B cell (primary cell): ENCODE data around the gene RPL36. TPM values are rescaled to one million over a fixed set of nuclear protein-coding genes. Genes with fewer than 3 reads are reported as not detected.

Experiments
- ATAC-seq: fragments of 200-7000 bp; cut with Tn5 transposase; one replicate; pipeline ENCODE4 v1.10.0; 2021; ENCODE audit warnings: low read depth, mild to moderate bottlenecking, moderate number of reproducible peaks, moderate library complexity
- CTCF ChIA-PET: fragments of 350-600 bp; sonication (Branson Sonifier 250); formaldehyde crosslinking; loops from one replicate; lab custom pipeline; 2021; ENCODE audit warnings: antibody characterized with exemption, inconsistent platforms; lab: Charles Lee
- POLR2A ChIA-PET: fragments of 350-600 bp; sonication (Branson Sonifier 250); formaldehyde crosslinking; loops from one replicate; lab custom pipeline; 2021; ENCODE audit warnings: antibody characterized with exemption; lab: Charles Lee
- DNase-seq: peaks from one replicate; pipeline ENCODE4 v3.0.0; 2013
- H2AFZ ChIP-seq: 2 replicates; pipeline ENCODE4 v1.6.1; 2012; ENCODE audit warnings: mild to moderate bottlenecking, low read depth, low read length; ENCODE audit not compliant: insufficient read depth, poor library complexity, severe bottlenecking
- H3K27ac ChIP-seq, 2 donors: 1 replicate in 1 of 2; 2 replicates in 1 of 2; pipeline ENCODE4 v1.5.1; 2012 to 2013; ENCODE audit warnings: low read length in 2 of 2, mild to moderate bottlenecking in 2 of 2, moderate library complexity in 1 of 2
- H3K27me3 ChIP-seq, 4 experiments: fragments of 200-600 bp in 1 of 4; sonication (generic) in 1 of 4; replicated peaks in 1 of 4; 1 replicate in 2 of 4; 2 replicates in 2 of 4; pipeline versions ENCODE4 v1.6.1 to v1.7.0; 2013 to 2016; ENCODE audit warnings: low read length in 3 of 4, mild to moderate bottlenecking in 2 of 4, mixed read lengths in 1 of 4, moderate library complexity in 1 of 4; ENCODE audit not compliant: insufficient read depth in 4 of 4, control insufficient read depth in 3 of 4; ENCODE audit errors: control extremely low read depth in 1 of 4
- H3K36me3 ChIP-seq, 2 experiments: replicated peaks in 1 of 2; 1 replicate in 1 of 2; 2 replicates in 1 of 2; pipeline versions ENCODE4 v1.6.1 to v1.7.1; 2013; ENCODE audit warnings: low read length in 1 of 2; ENCODE audit not compliant: insufficient read depth in 2 of 2, control insufficient read depth in 1 of 2; ENCODE audit errors: control extremely low read depth in 1 of 2, extremely low read depth in 1 of 2
- H3K4me1 ChIP-seq, 2 donors: fragments of 200-600 bp in 1 of 2; sonication (generic) in 1 of 2; 1 replicate in 1 of 2; 2 replicates in 1 of 2; pipeline versions ENCODE4 v1.5.1 to v1.6.1; 2013 to 2017; ENCODE audit warnings: low read length in 2 of 2; ENCODE audit not compliant: control insufficient read depth in 2 of 2, insufficient read depth in 2 of 2
- H3K4me2 ChIP-seq: replicated peaks from 2 replicates; pipeline ENCODE3; 2012; ENCODE audit warnings: mild to moderate bottlenecking, low read depth, low read length; ENCODE audit not compliant: poor library complexity, severe bottlenecking
- H3K4me3 ChIP-seq, 5 experiments: fragments of 200-600 bp in 1 of 5; sonication (generic) in 1 of 5; 1 replicate in 3 of 5; 2 replicates in 2 of 5; pipeline versions ENCODE4 v1.5.1 to v1.7.0; 2011 to 2016; ENCODE audit warnings: low read length in 4 of 5, mild to moderate bottlenecking in 4 of 5, low read depth in 2 of 5, control low read depth in 1 of 5, moderate library complexity in 1 of 5; ENCODE audit not compliant: insufficient read depth in 1 of 5; ENCODE audit errors: control extremely low read depth in 1 of 5, extremely low read depth in 1 of 5
- H3K79me2 ChIP-seq: fragments of 200-600 bp; sonication (generic); one replicate; pipeline ENCODE4 v1.6.0; 2016; ENCODE audit warnings: low read length; ENCODE audit not compliant: control insufficient read depth, insufficient read depth
- H3K9ac ChIP-seq: fragments of 200-600 bp; sonication (generic); 2 replicates; pipeline ENCODE4 v1.6.1; 2017; ENCODE audit warnings: mild to moderate bottlenecking, low read length, moderate library complexity
- H3K9me3 ChIP-seq, 3 donors: one replicate each; pipeline versions ENCODE4 v1.6.1 to v1.7.1; 2013; ENCODE audit warnings: low read length in 2 of 3; ENCODE audit not compliant: control insufficient read depth in 2 of 3, insufficient read depth in 1 of 3; ENCODE audit errors: control extremely low read depth in 1 of 3
- H4K20me1 ChIP-seq: 2 replicates; pipeline ENCODE4 v1.6.0; 2012; ENCODE audit warnings: mild to moderate bottlenecking, low read length; ENCODE audit not compliant: insufficient read depth, control insufficient read depth, poor library complexity, severe bottlenecking
- H3K27ac Mint-ChIP-seq: one replicate; pipeline ENCODE4 v1.8.0; 2021; ENCODE audit warnings: mixed read lengths
- H3K27me3 Mint-ChIP-seq: one replicate; pipeline ENCODE4 v1.8.0; 2021; ENCODE audit warnings: mixed read lengths
- H3K4me1 Mint-ChIP-seq: one replicate; pipeline ENCODE4 v1.8.0; 2021; ENCODE audit warnings: mixed read lengths
- H3K4me3 Mint-ChIP-seq: one replicate; pipeline ENCODE4 v1.8.0; 2021; ENCODE audit warnings: mixed read lengths
- H3K9me3 Mint-ChIP-seq: one replicate; pipeline ENCODE4 v1.8.0; 2022; ENCODE audit warnings: mixed read lengths; ENCODE audit not compliant: insufficient read depth
- EZH2 ChIP-seq: IDR thresholded peaks from 2 replicates; pipeline ENCODE4 v1.6.1; 2012; ENCODE audit warnings: borderline replicate concordance, low read depth, mild to moderate bottlenecking, moderate library complexity, low read length; ENCODE audit not compliant: insufficient read depth, poor library complexity, severe bottlenecking
- WGBS: methylation state at CpG from one replicate; pipeline ENCODE4 v1.1.5; 2013; ENCODE audit warnings: missing lambda C conversion rate; ENCODE audit not compliant: insufficient coverage; 5-methylcytosine and 5-hydroxymethylcytosine counted together
- intact Hi-C: fragments of 100-400 bp; cut with micrococcal nuclease; formaldehyde crosslinking; loops from one replicate; pipeline ENCODE4 v1.10.0; 2022
- polyA plus RNA-seq: library from polyadenylated mRNA; depleted of rRNA; stranded (reverse); fragments of >200 nt; gene quantifications from 2 replicates; pipeline ENCODE4 v1.2.3, GENCODE V29; 2012
- total RNA-seq, 2 donors: library from RNA; stranded (reverse); fragments of 120-200 nt in 1 of 2; gene quantifications; 1 replicate in 1 of 2; 2 replicates in 1 of 2; pipeline versions ENCODE4 v1.2.3 to v1.2.4, GENCODE V29; 2013 to 2022
- TF ChIP-seq, protein P1 (sequence below): fragments of 200-600 bp; IDR thresholded peaks from one replicate; pipeline ENCODE4 v1.8.0; 2022; ENCODE audit warnings: antibody characterized with exemption, mild to moderate bottlenecking

RPL36 gene
- total and polyA plus RNA-seq, 2 donors (not counting 1 experiment from before 2014, with no cell fraction given), result 899 to 983 TPM

GRCh38 chr19:5696196-5697021 lies 6.3 kb downstream of the RPL36 start:
- peaks cover 36% of the 10 kb centered on the region for H3K79me2 ChIP-seq
- H4K20me1 ChIP-seq, result peaks cover 85% of the 10 kb centered on the region
- Mint-ChIP-seq H3K27me3 (no peaks in the 10 kb centered on the region), H3K4me3 (no peak overlapping the region), H3K27ac (no peak overlapping the region), H3K9me3 (no peaks in the 10 kb centered on the region), H3K4me1 (peaks cover 15% of the 10 kb centered on the region)
- H3K4me1 ChIP-seq, result peaks cover 3 to 8% of the 10 kb centered on the region in 2 donors
- H3K27me3 ChIP-seq, result no peaks in the 10 kb centered on the region
- H3K9ac ChIP-seq, result no peak overlapping the region
- H3K36me3 ChIP-seq, result peaks cover 0 to 70% of the 10 kb centered on the region in 2 experiments
- ATAC-seq, result no peak
- CTCF ChIA-PET, result interaction anchor here (0.6 kb wide), 1 partner anchor 13 kb away, joined by 3 read pairs; no protein-coding TSS in a partner anchor
- TF ChIP-seq, protein P1, sequence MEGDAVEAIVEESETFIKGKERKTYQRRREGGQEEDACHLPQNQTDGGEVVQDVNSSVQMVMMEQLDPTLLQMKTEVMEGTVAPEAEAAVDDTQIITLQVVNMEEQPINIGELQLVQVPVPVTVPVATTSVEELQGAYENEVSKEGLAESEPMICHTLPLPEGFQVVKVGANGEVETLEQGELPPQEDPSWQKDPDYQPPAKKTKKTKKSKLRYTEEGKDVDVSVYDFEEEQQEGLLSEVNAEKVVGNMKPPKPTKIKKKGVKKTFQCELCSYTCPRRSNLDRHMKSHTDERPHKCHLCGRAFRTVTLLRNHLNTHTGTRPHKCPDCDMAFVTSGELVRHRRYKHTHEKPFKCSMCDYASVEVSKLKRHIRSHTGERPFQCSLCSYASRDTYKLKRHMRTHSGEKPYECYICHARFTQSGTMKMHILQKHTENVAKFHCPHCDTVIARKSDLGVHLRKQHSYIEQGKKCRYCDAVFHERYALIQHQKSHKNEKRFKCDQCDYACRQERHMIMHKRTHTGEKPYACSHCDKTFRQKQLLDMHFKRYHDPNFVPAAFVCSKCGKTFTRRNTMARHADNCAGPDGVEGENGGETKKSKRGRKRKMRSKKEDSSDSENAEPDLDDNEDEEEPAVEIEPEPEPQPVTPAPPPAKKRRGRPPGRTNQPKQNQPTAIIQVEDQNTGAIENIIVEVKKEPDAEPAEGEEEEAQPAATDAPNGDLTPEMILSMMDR, result no peak
- no peak for TF ChIP-seq EZH2
- H3K4me3 ChIP-seq, result no peak overlapping the region
- peaks cover 0 to 2% (median 0%) of the 10 kb centered on the region in 3 donors for H3K9me3 ChIP-seq
- intact Hi-C loops, result no loop called here
- no peak overlapping the region for H2AFZ ChIP-seq
- DNase-seq, result peak; percentile 25
- H3K27ac ChIP-seq, result no peak overlapping the region
- no peak overlapping the region for H3K4me2 ChIP-seq
- WGBS, result 93% methylated on average over 42 of the region's 42 CpGs
- POLR2A ChIA-PET, result interaction anchor here (1.0 kb wide), 1 partner anchor 7 kb away, joined by 3 read pairs; no protein-coding TSS in a partner anchor
